CD14-positive monocyte (primary cell): ENCODE measurements around the gene PLXNA4. TPM values are rescaled to one million over a fixed set of nuclear protein-coding genes. Genes with fewer than 3 reads are reported as not detected.

Source experiments
- DNase-seq, 3 donors: peaks; one replicate each; pipeline ENCODE4 v3.0.0-alpha.2; 2011 to 2022
- H2AFZ ChIP-seq: 2 replicates; pipeline ENCODE4 v1.6.0; 2012; ENCODE audit warnings: mild to moderate bottlenecking, low read depth, low read length, inconsistent platforms; ENCODE audit not compliant: insufficient read depth, poor library complexity, severe bottlenecking
- H3K27ac ChIP-seq, 2 donors: 1 replicate in 1 of 2; 2 replicates in 1 of 2; pipeline ENCODE4 v1.5.1; 2012 to 2013; ENCODE audit warnings: low read length in 2 of 2, control low read depth in 1 of 2, inconsistent platforms in 1 of 2, low read depth in 1 of 2, mild to moderate bottlenecking in 1 of 2
- H3K27me3 ChIP-seq, 2 donors: one replicate each; pipeline versions ENCODE4 v1.6.0 to v1.6.1; 2011 to 2013; ENCODE audit warnings: low read length in 2 of 2; ENCODE audit not compliant: control insufficient read depth in 2 of 2, insufficient read depth in 2 of 2
- H3K36me3 ChIP-seq, 2 donors: replicated peaks in 1 of 2; 1 replicate in 1 of 2; 2 replicates in 1 of 2; pipeline versions ENCODE4 v1.5.1 to v1.6.1; 2012 to 2013; ENCODE audit warnings: low read length in 2 of 2, control low read depth in 1 of 2, inconsistent platforms in 1 of 2, mild to moderate bottlenecking in 1 of 2; ENCODE audit not compliant: insufficient read depth in 2 of 2, control insufficient read depth in 1 of 2
- H3K4me1 ChIP-seq, 2 donors: 1 replicate in 1 of 2; 2 replicates in 1 of 2; pipeline versions ENCODE4 v1.5.1 to v1.6.1; 2012 to 2013; ENCODE audit warnings: low read length in 2 of 2, control low read depth in 1 of 2, inconsistent platforms in 1 of 2, mild to moderate bottlenecking in 1 of 2, moderate library complexity in 1 of 2; ENCODE audit not compliant: insufficient read depth in 2 of 2, control insufficient read depth in 1 of 2
- H3K4me2 ChIP-seq: replicated peaks from 2 replicates; pipeline ENCODE3; 2012; ENCODE audit warnings: low read length, moderate library complexity, mild to moderate bottlenecking; ENCODE audit not compliant: poor library complexity, severe bottlenecking; ENCODE audit errors: extremely low read depth
- H3K4me3 ChIP-seq, 3 experiments: fragments of 200-600 bp in 1 of 3; sonication (generic) in 1 of 3; replicated peaks in 1 of 3; 1 replicate in 2 of 3; 2 replicates in 1 of 3; pipeline ENCODE4 v1.5.1; 2011 to 2013; ENCODE audit warnings: low read length in 3 of 3, mild to moderate bottlenecking in 3 of 3, control low read depth in 2 of 3, low read depth in 2 of 3, inconsistent platforms in 1 of 3, moderate library complexity in 1 of 3
- H3K79me2 ChIP-seq: 2 replicates; pipeline ENCODE4 v1.6.0; 2012; ENCODE audit warnings: mild to moderate bottlenecking, control low read depth, inconsistent platforms, low read length, moderate library complexity; ENCODE audit not compliant: insufficient read depth
- H3K9ac ChIP-seq: 2 replicates; pipeline ENCODE4 v1.6.0; 2017; ENCODE audit warnings: low read length, mild to moderate bottlenecking; ENCODE audit not compliant: insufficient read depth, poor library complexity, severe bottlenecking
- H3K9me3 ChIP-seq, 2 donors: replicated peaks in 1 of 2; 1 replicate in 1 of 2; 2 replicates in 1 of 2; pipeline versions ENCODE4 v1.5.1 to v1.6.1; 2012 to 2013; ENCODE audit warnings: low read length in 2 of 2, control low read depth in 1 of 2; ENCODE audit not compliant: control insufficient read depth in 1 of 2, insufficient read depth in 1 of 2
- H4K20me1 ChIP-seq: 2 replicates; pipeline ENCODE4 v1.6.0; 2012; ENCODE audit warnings: mild to moderate bottlenecking, low read length, control low read depth, moderate library complexity; ENCODE audit not compliant: insufficient read depth
- H3K27ac Mint-ChIP-seq, 7 donors: one replicate each; pipeline ENCODE4 v1.8.0; 2020; ENCODE audit warnings: mild to moderate bottlenecking in 7 of 7, mixed read lengths in 7 of 7, moderate library complexity in 6 of 7, inconsistent platforms in 2 of 7
- H3K27me3 Mint-ChIP-seq, 3 donors: one replicate each; pipeline ENCODE4 v1.8.0; 2021 to 2022; ENCODE audit warnings: low read depth in 3 of 3, mild to moderate bottlenecking in 3 of 3, mixed read lengths in 3 of 3, moderate library complexity in 3 of 3, inconsistent platforms in 1 of 3
- H3K36me3 Mint-ChIP-seq, 2 donors: one replicate each; pipeline ENCODE4 v1.8.0; 2020; ENCODE audit warnings: mixed read lengths in 2 of 2, inconsistent platforms in 1 of 2, mild to moderate bottlenecking in 1 of 2
- H3K4me1 Mint-ChIP-seq: one replicate; pipeline ENCODE4 v1.8.0; 2020; ENCODE audit warnings: mild to moderate bottlenecking, mixed read lengths
- H3K4me3 Mint-ChIP-seq, 2 donors: one replicate each; pipeline ENCODE4 v1.8.0; 2020; ENCODE audit warnings: mild to moderate bottlenecking in 2 of 2, mixed read lengths in 2 of 2, moderate library complexity in 1 of 2
- H3K9me3 Mint-ChIP-seq, 7 donors: one replicate each; pipeline ENCODE4 v1.8.0; 2020 to 2022; ENCODE audit warnings: mixed read lengths in 7 of 7, mild to moderate bottlenecking in 6 of 7, moderate library complexity in 6 of 7, inconsistent platforms in 2 of 7
- WGBS: methylation state at CpG from one replicate; pipeline ENCODE4 v1.1.5; 2013; ENCODE audit warnings: missing lambda C conversion rate; ENCODE audit not compliant: insufficient coverage; 5-methylcytosine and 5-hydroxymethylcytosine counted together
- intact Hi-C, 2 donors: fragments of 100-400 bp; cut with micrococcal nuclease; formaldehyde crosslinking; loops; one replicate each; pipeline versions ENCODE4 v1.15.0 to v1.15.1; 2023
- polyA plus RNA-seq, 3 donors: library from polyadenylated mRNA; depleted of rRNA in 1 of 3; unstranded in 2 of 3; stranded (reverse) in 1 of 3; fragments of 300-500 nt in 2 of 3; fragments of >200 nt in 1 of 3; fragmentation: Illumina TruSeq in 2 of 3; gene quantifications; 1 replicate in 2 of 3; 2 replicates in 1 of 3; pipeline ENCODE4 v1.2.3, GENCODE V29; 2012 to 2021
- TF ChIP-seq, protein P1 (sequence below): fragments of 200-600 bp; IDR thresholded peaks from one replicate; pipeline ENCODE4 v1.8.0; 2022; ENCODE audit warnings: antibody characterized with exemption, mild to moderate bottlenecking

Gene PLXNA4
- polyA plus RNA-seq, 3 donors, result not detected

DNA sequence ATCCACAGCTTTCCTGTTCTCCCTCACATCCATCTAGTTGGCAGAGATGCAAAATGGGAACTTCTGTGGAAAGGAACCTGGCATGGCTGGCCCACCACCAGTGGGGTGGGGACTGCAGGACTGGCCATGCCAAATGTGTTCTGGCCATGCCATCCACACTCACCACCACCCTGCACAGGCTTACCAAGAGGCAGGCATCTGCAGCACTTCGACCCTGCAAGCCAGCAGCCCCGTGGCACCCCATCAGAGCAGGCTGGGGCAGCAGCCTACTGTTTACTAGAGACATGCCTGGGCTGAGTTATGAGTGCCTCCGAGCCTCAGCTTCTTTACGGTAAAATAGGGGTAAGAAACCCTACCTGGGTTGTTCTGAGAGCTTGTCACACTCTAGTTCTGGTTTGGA is 313.1 kb downstream of the PLXNA4 start:
- Histone ChIP-seq H3K4me1 (no peaks in the 10 kb centered on the region), H2AFZ (no peak overlapping the region), H4K20me1 (no peaks in the 10 kb centered on the region), H3K4me2 (no peak overlapping the region), H3K79me2 (no peaks in the 10 kb centered on the region), H3K27me3 (no peaks in the 10 kb centered on the region), H3K27ac (no peak overlapping the region), H3K9ac (no peak overlapping the region), H3K9me3 (no peaks in the 10 kb centered on the region), H3K4me3 (no peak overlapping the region), H3K36me3 (no peaks in the 10 kb centered on the region)
- peaks cover 0 to 7% (median 0%) of the 10 kb centered on the region in 3 donors for H3K27me3 Mint-ChIP-seq
- WGBS, result 94% methylated on average over 3 of the region's 4 CpGs
- intact Hi-C loops, result no loop called here
- no peaks in the 10 kb centered on the region for H3K36me3 Mint-ChIP-seq
- TF ChIP-seq, protein P1, sequence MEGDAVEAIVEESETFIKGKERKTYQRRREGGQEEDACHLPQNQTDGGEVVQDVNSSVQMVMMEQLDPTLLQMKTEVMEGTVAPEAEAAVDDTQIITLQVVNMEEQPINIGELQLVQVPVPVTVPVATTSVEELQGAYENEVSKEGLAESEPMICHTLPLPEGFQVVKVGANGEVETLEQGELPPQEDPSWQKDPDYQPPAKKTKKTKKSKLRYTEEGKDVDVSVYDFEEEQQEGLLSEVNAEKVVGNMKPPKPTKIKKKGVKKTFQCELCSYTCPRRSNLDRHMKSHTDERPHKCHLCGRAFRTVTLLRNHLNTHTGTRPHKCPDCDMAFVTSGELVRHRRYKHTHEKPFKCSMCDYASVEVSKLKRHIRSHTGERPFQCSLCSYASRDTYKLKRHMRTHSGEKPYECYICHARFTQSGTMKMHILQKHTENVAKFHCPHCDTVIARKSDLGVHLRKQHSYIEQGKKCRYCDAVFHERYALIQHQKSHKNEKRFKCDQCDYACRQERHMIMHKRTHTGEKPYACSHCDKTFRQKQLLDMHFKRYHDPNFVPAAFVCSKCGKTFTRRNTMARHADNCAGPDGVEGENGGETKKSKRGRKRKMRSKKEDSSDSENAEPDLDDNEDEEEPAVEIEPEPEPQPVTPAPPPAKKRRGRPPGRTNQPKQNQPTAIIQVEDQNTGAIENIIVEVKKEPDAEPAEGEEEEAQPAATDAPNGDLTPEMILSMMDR, result no peak
- no peak overlapping the region for H3K27ac Mint-ChIP-seq
- DNase-seq, result no peak
- H3K9me3 Mint-ChIP-seq, result peaks cover 0 to 1% (median 0%) of the 10 kb centered on the region in 7 donors
- no peak overlapping the region for H3K4me3 Mint-ChIP-seq
- no peaks in the 10 kb centered on the region for H3K4me1 Mint-ChIP-seq

DNA sequence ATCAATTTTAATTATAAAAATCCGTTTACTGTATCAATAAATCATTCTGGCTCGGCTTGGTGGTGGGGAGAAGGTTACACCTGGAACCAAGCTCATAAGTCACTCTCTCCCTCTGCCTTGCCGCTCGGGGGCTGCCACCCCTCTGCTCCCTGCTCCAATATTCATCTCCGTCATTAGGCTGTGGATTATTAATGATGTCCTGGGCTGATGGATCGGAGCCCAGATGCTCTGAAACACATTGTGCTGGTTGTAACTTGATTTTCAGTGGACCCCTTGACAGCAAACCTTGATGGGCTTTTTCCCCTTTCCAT is 314.2 kb downstream of the PLXNA4 start:
- 100% methylated on average over 2 of the region's 6 CpGs for WGBS
- Histone ChIP-seq H4K20me1 (no peaks in the 10 kb centered on the region), H3K27ac (no peak overlapping the region), H3K79me2 (no peaks in the 10 kb centered on the region), H3K36me3 (no peaks in the 10 kb centered on the region), H3K27me3 (no peaks in the 10 kb centered on the region), H3K9ac (no peak overlapping the region), H3K9me3 (no peaks in the 10 kb centered on the region), H3K4me3 (no peak overlapping the region), H2AFZ (no peak overlapping the region), H3K4me2 (no peak overlapping the region), H3K4me1 (no peaks in the 10 kb centered on the region)
- H3K27ac Mint-ChIP-seq, result no peak overlapping the region
- TF ChIP-seq, protein P1, result no peak
- H3K9me3 Mint-ChIP-seq, result peaks cover 0 to 1% (median 0%) of the 10 kb centered on the region in 7 donors
- DNase-seq, result no peak
- H3K27me3 Mint-ChIP-seq, result peaks cover 0 to 7% (median 2%) of the 10 kb centered on the region in 3 donors
- intact Hi-C loops, result no loop called here
- no peaks in the 10 kb centered on the region for H3K36me3 Mint-ChIP-seq
- H3K4me1 Mint-ChIP-seq, result no peaks in the 10 kb centered on the region
- H3K4me3 Mint-ChIP-seq, result no peak overlapping the region
